DND-41 (cell line): Measurements from ENCODE around the gene NFKBIE.

ENCODE experiments used
- EZH2 ChIP-seq: IDR thresholded peaks from 3 replicates; pipeline ENCODE4 v1.6.1; 2012; ENCODE audit warnings: borderline replicate concordance, low read depth, mild to moderate bottlenecking, moderate library complexity, low read length, inconsistent platforms; ENCODE audit not compliant: severe bottlenecking
- TF ChIP-seq, protein P1 (sequence below): IDR thresholded peaks from 2 replicates; pipeline ENCODE4 v1.5.1; 2012; ENCODE audit warnings: borderline replicate concordance, low read length, moderate library complexity, mild to moderate bottlenecking; ENCODE audit not compliant: poor library complexity, severe bottlenecking; ENCODE audit errors: extremely low read depth

DNA sequence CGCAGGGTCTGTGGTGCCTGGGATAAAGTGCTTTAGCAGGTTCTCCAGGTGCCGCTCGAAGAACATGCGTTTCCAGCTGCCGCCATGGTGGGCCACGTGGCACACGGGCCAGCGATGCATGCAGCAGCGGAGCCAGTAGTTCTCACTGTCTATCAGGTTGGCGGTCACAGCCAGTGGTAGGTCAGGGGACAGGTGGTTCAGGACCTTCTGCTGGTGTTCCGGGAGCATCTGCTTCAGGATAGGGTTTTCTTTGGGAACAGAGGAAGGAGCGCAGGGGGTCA is 20.9 kb upstream of the NFKBIE start:
- TF ChIP-seq, protein P1, sequence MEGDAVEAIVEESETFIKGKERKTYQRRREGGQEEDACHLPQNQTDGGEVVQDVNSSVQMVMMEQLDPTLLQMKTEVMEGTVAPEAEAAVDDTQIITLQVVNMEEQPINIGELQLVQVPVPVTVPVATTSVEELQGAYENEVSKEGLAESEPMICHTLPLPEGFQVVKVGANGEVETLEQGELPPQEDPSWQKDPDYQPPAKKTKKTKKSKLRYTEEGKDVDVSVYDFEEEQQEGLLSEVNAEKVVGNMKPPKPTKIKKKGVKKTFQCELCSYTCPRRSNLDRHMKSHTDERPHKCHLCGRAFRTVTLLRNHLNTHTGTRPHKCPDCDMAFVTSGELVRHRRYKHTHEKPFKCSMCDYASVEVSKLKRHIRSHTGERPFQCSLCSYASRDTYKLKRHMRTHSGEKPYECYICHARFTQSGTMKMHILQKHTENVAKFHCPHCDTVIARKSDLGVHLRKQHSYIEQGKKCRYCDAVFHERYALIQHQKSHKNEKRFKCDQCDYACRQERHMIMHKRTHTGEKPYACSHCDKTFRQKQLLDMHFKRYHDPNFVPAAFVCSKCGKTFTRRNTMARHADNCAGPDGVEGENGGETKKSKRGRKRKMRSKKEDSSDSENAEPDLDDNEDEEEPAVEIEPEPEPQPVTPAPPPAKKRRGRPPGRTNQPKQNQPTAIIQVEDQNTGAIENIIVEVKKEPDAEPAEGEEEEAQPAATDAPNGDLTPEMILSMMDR = no peak
- no peak for TF ChIP-seq EZH2
